ENCODE measurements around the gene TRIP6.

The TRIP6 gene

GRCh38 chr7:100867040-100867775, at the start of gene TRIP6:
TRIP6 (plus strand) TSS chr7:100867387; CDS start chr7:100867498, 111 bp downstream.
- DNase-seq = peak; percentile 78

- no peak for DNase-seq
Measured at GRCh38 chr7:100818366-100818765, 48.8 kb upstream of the TRIP6 start.

GRCh38 chr7:100818825-100819224, 48.4 kb upstream of the TRIP6 start:
- DNase-seq = no peak

GRCh38 chr7:100819586-100819985, 47.6 kb upstream of the TRIP6 start:
- no peak for DNase-seq

- DNase-seq = no peak
Measured at GRCh38 chr7:100822236-100823139, 44.7 kb upstream of the TRIP6 start.

GRCh38 chr7:100823140-100823525, 44.1 kb upstream of the TRIP6 start:
- DNase-seq = no peak

GRCh38 chr7:100823534-100823933, 43.7 kb upstream of the TRIP6 start:
- DNase-seq = no peak

GRCh38 chr7:100824499-100825214, 42.5 kb upstream of the TRIP6 start:
- no peak for DNase-seq

- DNase-seq = no peak
Measured at GRCh38 chr7:100825215-100825671, 41.9 kb upstream of the TRIP6 start.

GRCh38 chr7:100825751-100826513, 41.3 kb upstream of the TRIP6 start:
- no peak for DNase-seq

- no peak for DNase-seq
Measured at GRCh38 chr7:100826514-100827329, 40.5 kb upstream of the TRIP6 start.

GRCh38 chr7:100827330-100828226, 39.6 kb upstream of the TRIP6 start, which contains the start of gene EPHB4:
EPHB4 (minus strand) TSS chr7:100827523; CDS start chr7:100827030, 493 bp downstream.
- peak; percentile 13 for DNase-seq

- DNase-seq = no peak
Measured at GRCh38 chr7:100829150-100829716, 38.0 kb upstream of the TRIP6 start.

- DNase-seq = no peak
Measured at GRCh38 chr7:100830396-100830795, 36.8 kb upstream of the TRIP6 start.

- no peak for DNase-seq
Measured at GRCh38 chr7:100832281-100832633, 34.9 kb upstream of the TRIP6 start.

GRCh38 chr7:100835903-100836811, 31.0 kb upstream of the TRIP6 start:
- no peak for DNase-seq

GRCh38 chr7:100836812-100837098, 30.4 kb upstream of the TRIP6 start:
- no peak for DNase-seq

GRCh38 chr7:100837099-100837836, 29.9 kb upstream of the TRIP6 start:
- peak; percentile 86 for DNase-seq

All from activated CD4-positive, alpha-beta T cell treated with anti-CD3 and anti-CD28 coated beads for 48 hours (primary cell).